Measurements from ENCODE around the gene SNX13. TPM values are rescaled to one million over a fixed set of nuclear protein-coding genes. Genes with fewer than 3 reads are reported as not detected.

SNX13 gene
- total and polyA plus RNA-seq, 2 experiments from 2014 or later = 7.5 to 42.7 TPM

DNA sequence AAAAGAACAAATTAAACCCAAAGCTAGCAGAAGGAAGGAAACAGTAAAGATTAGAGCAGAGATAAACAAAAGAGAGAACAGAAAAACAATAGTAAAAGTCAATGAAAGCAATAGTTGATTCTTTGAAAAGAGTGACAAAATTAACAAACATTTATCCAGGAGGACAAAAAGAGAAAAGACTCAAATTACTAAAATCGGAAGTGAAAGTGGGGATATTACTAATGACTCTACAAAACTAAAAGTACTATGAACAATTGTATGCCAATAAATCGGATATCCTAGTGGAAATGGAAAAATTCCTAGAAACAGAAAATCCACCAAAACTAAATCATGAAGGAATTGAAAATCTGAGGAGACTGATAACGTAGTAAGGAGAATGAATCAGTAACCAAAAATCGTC is 96.3 kb downstream of the SNX13 start:
- ATAC-seq = no peak
- no peak overlapping the region for H2AFZ ChIP-seq
- no peaks in the 10 kb centered on the region for H3K9me2 ChIP-seq (ENCODE audit: insufficient read depth)
- no peaks in the 10 kb centered on the region for H3K27me3 Mint-ChIP-seq (ENCODE audit: insufficient read depth, low read depth, poor library complexity)
- no peak for DNase-seq (ENCODE audit: low spot score)
- peaks cover 7% of the 10 kb centered on the region for H3K36me3 Mint-ChIP-seq (ENCODE audit: low read depth)
- H3K27ac Mint-ChIP-seq = no peak overlapping the region; the same call in 1 of the 2 replicates
- no peak for TF ChIP-seq NANOG (IDR thresholded peaks at IDR 0.05; ENCODE audit: borderline replicate concordance)
- no peak for TF ChIP-seq ZNF331 (CRISPR knock-in tag; IDR thresholded peaks at IDR 0.05; ENCODE audit: low read depth)
- TF ChIP-seq ZNF114 (CRISPR knock-in tag; IDR thresholded peaks at IDR 0.05) = no peak
- TF ChIP-seq STAT1 (IDR thresholded peaks at IDR 0.05; ENCODE audit: unreplicated experiment) = no peak
- no peak for TF ChIP-seq CREB1 (CRISPR knock-in tag; IDR thresholded peaks at IDR 0.05; ENCODE audit: low read depth)
- TF ChIP-seq, protein P1, sequence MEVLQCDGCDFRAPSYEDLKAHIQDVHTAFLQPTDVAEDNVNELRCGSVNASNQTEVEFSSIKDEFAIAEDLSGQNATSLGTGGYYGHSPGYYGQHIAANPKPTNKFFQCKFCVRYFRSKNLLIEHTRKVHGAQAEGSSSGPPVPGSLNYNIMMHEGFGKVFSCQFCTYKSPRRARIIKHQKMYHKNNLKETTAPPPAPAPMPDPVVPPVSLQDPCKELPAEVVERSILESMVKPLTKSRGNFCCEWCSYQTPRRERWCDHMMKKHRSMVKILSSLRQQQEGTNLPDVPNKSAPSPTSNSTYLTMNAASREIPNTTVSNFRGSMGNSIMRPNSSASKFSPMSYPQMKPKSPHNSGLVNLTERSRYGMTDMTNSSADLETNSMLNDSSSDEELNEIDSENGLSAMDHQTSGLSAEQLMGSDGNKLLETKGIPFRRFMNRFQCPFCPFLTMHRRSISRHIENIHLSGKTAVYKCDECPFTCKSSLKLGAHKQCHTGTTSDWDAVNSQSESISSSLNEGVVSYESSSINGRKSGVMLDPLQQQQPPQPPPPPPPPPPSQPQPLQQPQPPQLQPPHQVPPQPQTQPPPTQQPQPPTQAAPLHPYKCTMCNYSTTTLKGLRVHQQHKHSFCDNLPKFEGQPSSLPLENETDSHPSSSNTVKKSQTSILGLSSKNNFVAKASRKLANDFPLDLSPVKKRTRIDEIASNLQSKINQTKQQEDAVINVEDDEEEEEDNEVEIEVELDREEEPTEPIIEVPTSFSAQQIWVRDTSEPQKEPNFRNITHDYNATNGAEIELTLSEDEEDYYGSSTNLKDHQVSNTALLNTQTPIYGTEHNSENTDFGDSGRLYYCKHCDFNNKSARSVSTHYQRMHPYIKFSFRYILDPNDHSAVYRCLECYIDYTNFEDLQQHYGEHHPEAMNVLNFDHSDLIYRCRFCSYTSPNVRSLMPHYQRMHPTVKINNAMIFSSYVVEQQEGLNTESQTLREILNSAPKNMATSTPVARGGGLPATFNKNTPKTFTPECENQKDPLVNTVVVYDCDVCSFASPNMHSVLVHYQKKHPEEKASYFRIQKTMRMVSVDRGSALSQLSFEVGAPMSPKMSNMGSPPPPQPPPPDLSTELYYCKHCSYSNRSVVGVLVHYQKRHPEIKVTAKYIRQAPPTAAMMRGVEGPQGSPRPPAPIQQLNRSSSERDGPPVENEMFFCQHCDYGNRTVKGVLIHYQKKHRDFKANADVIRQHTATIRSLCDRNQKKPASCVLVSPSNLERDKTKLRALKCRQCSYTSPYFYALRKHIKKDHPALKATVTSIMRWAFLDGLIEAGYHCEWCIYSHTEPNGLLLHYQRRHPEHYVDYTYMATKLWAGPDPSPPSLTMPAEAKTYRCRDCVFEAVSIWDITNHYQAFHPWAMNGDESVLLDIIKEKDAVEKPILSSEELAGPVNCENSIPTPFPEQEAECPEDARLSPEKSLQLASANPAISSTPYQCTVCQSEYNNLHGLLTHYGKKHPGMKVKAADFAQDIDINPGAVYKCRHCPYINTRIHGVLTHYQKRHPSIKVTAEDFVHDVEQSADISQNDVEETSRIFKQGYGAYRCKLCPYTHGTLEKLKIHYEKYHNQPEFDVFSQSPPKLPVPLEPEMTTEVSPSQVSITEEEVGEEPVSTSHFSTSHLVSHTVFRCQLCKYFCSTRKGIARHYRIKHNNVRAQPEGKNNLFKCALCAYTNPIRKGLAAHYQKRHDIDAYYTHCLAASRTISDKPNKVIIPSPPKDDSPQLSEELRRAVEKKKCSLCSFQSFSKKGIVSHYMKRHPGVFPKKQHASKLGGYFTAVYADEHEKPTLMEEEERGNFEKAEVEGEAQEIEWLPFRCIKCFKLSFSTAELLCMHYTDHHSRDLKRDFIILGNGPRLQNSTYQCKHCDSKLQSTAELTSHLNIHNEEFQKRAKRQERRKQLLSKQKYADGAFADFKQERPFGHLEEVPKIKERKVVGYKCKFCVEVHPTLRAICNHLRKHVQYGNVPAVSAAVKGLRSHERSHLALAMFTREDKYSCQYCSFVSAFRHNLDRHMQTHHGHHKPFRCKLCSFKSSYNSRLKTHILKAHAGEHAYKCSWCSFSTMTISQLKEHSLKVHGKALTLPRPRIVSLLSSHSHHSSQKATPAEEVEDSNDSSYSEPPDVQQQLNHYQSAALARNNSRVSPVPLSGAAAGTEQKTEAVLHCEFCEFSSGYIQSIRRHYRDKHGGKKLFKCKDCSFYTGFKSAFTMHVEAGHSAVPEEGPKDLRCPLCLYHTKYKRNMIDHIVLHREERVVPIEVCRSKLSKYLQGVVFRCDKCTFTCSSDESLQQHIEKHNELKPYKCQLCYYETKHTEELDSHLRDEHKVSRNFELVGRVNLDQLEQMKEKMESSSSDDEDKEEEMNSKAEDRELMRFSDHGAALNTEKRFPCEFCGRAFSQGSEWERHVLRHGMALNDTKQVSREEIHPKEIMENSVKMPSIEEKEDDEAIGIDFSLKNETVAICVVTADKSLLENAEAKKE (CRISPR knock-in tag; IDR thresholded peaks at IDR 0.05) = no peak
- no peak for TF ChIP-seq JUNB (IDR thresholded peaks at IDR 0.05; ENCODE audit: unreplicated experiment)
- TF ChIP-seq, protein P2, sequence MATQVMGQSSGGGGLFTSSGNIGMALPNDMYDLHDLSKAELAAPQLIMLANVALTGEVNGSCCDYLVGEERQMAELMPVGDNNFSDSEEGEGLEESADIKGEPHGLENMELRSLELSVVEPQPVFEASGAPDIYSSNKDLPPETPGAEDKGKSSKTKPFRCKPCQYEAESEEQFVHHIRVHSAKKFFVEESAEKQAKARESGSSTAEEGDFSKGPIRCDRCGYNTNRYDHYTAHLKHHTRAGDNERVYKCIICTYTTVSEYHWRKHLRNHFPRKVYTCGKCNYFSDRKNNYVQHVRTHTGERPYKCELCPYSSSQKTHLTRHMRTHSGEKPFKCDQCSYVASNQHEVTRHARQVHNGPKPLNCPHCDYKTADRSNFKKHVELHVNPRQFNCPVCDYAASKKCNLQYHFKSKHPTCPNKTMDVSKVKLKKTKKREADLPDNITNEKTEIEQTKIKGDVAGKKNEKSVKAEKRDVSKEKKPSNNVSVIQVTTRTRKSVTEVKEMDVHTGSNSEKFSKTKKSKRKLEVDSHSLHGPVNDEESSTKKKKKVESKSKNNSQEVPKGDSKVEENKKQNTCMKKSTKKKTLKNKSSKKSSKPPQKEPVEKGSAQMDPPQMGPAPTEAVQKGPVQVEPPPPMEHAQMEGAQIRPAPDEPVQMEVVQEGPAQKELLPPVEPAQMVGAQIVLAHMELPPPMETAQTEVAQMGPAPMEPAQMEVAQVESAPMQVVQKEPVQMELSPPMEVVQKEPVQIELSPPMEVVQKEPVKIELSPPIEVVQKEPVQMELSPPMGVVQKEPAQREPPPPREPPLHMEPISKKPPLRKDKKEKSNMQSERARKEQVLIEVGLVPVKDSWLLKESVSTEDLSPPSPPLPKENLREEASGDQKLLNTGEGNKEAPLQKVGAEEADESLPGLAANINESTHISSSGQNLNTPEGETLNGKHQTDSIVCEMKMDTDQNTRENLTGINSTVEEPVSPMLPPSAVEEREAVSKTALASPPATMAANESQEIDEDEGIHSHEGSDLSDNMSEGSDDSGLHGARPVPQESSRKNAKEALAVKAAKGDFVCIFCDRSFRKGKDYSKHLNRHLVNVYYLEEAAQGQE (IDR thresholded peaks at IDR 0.05; ENCODE audit: unreplicated experiment) = no peak
- TF ChIP-seq, protein P3, sequence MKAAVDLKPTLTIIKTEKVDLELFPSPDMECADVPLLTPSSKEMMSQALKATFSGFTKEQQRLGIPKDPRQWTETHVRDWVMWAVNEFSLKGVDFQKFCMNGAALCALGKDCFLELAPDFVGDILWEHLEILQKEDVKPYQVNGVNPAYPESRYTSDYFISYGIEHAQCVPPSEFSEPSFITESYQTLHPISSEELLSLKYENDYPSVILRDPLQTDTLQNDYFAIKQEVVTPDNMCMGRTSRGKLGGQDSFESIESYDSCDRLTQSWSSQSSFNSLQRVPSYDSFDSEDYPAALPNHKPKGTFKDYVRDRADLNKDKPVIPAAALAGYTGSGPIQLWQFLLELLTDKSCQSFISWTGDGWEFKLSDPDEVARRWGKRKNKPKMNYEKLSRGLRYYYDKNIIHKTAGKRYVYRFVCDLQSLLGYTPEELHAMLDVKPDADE (IDR thresholded peaks at IDR 0.05) = no peak
- TF ChIP-seq EZH2phosphoT487 (IDR thresholded peaks at IDR 0.05; ENCODE audit: unreplicated experiment) = no peak
- H3K36me3 ChIP-seq (ENCODE audit: insufficient read depth) = no peaks in the 10 kb centered on the region
- no peak overlapping the region for H3K4me3 ChIP-seq
- H3K4me2 ChIP-seq = no peak overlapping the region
- H3K27me3 ChIP-seq (ENCODE audit: insufficient read depth) = no peaks in the 10 kb centered on the region
- H3K4me1 ChIP-seq (ENCODE audit: insufficient read depth) = peaks cover 11% of the 10 kb centered on the region
- no peak overlapping the region for H3K4me3 Mint-ChIP-seq
- no peak overlapping the region for H3K27ac ChIP-seq (ENCODE audit: low read depth)
- no peaks in the 10 kb centered on the region for H4K20me1 ChIP-seq (replicated peaks; ENCODE audit: insufficient read depth)
- no peaks in the 10 kb centered on the region; the same call in 2 of the 3 replicates for H3K9me3 Mint-ChIP-seq
- H3F3A ChIP-seq (replicated peaks; ENCODE audit: low read depth) = no peaks in the 10 kb centered on the region
- peaks cover 5% of the 10 kb centered on the region for H3K4me1 Mint-ChIP-seq
- H3K79me2 ChIP-seq (replicated peaks; ENCODE audit: insufficient read depth) = no peaks in the 10 kb centered on the region

Measured in GM23338 (cell line).